ENCODE data around the gene CERT1. TPM values are rescaled to one million over a fixed set of nuclear protein-coding genes. Genes with fewer than 3 reads are reported as not detected.
"Not testable (repeated sequence)": the region's sequence is repeated elsewhere in the genome, so short reads cannot be mapped to it uniquely, and the experiment has no call there.

Gene CERT1
- 10 to 100 TPM; 52.7 to 65.5 (median 60.1) TPM for polyA plus RNA-seq (ENCODE audit: insufficient read length in 4 of 4)

GRCh38 chr5:75511435-75512382 is at the start of gene CERT1, which contains the start of gene POLK:
Gene CERT1 (minus strand): TSS chr5:75511629. CDS start chr5:75511207, 422 bp downstream.
Gene POLK (plus strand): TSS chr5:75511891.
- DNase-seq (ENCODE audit: low read depth in 4 of 4, low spot score in 2 of 4): peak; percentile 94 to 98 (median 96)

DNA sequence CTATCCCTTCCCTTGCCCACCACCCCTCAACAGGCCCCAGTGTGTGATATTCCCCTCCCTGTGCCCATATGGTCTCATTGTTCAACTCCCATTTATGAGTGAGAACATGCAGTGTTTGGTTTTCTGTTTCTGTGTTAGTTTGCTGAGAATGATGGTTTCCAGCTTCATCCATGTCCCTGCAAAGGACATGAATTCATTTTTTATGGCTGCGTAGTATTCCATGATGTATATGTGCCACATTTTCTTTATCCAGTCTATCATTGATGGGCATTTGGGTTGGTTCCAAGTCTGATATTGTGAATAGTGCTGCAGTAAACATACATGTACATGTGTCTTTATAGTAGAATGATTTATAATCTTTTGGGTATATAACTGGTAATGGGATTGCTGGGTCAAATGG is 49.2 kb upstream of the CERT1 start:
- not testable (repeated sequence) for DNase-seq (ENCODE audit: low read depth in 4 of 4, low spot score in 2 of 4)

- DNase-seq (ENCODE audit: low read depth in 4 of 4, low spot score in 2 of 4): no peak
Observed at GRCh38 chr5:75558981-75559632, 47.7 kb upstream of the CERT1 start.

- DNase-seq (ENCODE audit: low read depth in 4 of 4, low spot score in 2 of 4): no peak
Observed at GRCh38 chr5:75558221-75558620, 46.8 kb upstream of the CERT1 start.

DNA sequence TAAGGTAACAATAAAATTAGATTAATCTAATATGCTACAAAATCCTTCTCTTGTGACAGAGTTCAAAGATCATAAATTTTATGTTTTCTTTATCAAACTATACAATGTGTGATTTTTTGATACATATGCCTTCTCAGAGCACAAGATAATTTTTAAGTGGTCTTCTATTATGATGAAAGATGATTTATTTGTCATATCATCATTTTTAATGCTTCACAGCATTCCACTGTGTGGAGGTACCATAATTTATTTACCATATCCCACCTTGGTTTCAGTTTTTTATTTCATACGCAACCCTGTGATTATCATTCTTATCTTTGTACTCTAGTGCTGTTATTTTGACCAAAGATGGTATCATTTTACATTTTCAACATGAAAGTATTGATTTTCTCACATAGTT is 41.9 kb upstream of the CERT1 start:
- DNase-seq (ENCODE audit: low read depth in 4 of 4, low spot score in 2 of 4): no peak

- DNase-seq (ENCODE audit: low read depth in 4 of 4, low spot score in 2 of 4): no peak
Observed at GRCh38 chr5:75552764-75553163, 41.3 kb upstream of the CERT1 start.

DNA sequence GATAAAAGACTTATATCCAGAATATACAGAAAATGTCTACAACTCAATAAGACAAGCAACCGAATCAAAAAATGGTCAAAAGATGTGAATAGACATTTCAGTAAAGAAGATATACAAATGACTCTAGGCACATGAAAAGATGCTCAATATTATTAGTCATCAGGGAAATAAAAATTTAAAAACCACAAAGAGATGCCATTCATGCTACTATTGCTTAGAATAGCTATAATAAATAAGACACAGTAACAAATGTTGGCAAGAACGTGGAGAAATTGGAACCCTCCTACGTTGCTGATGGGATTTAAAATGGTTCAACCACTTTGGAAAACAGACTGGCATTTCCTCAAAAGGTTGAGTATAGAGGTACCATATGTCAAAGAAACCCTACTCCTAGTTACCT is 40.0 kb upstream of the CERT1 start:
- DNase-seq (ENCODE audit: low read depth in 4 of 4, low spot score in 2 of 4): no peak

DNA sequence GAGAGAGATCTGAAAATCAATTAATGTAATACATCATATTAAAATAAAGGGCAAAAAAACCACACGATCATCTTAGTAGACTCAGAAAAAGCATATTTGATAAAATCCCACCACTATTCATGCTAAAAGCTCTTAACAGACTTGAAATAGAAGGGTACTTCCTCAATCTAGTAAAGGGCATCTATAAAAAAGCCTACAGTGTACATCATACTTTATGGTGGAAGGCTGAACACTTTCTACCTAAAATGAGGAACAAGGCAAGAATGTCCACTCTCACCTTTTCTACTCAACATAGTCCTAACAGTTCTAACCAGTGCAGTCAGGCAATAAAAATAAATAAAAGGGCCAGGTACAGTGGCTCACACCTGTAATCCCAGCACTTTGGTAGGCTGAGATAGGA is 39.2 kb upstream of the CERT1 start:
- DNase-seq (ENCODE audit: low read depth in 4 of 4, low spot score in 2 of 4): no peak

DNA sequence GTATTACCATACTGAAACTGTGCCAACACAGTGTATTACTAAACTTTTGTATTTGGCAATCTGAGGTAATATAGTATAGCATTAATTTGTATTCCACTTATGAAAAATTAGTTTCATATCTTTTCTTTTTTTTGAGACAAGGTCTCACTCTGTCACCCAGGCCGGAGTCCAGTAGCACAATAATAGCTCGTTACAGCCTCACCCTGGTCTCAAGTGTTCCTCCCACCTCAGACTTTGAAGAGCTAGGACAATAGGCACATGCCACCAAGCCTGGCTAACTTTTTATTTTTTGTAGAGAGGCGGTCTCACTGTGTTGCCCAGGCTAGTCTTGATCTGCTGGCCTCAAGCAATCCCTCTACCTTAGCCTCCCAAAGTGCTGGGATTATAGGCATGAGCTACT is 36.4 kb upstream of the CERT1 start:
- DNase-seq (ENCODE audit: low read depth in 4 of 4, low spot score in 2 of 4): no peak

GRCh38 chr5:75546830-75547229 is 35.4 kb upstream of the CERT1 start:
- DNase-seq (ENCODE audit: low read depth in 4 of 4, low spot score in 2 of 4): no peak

DNA sequence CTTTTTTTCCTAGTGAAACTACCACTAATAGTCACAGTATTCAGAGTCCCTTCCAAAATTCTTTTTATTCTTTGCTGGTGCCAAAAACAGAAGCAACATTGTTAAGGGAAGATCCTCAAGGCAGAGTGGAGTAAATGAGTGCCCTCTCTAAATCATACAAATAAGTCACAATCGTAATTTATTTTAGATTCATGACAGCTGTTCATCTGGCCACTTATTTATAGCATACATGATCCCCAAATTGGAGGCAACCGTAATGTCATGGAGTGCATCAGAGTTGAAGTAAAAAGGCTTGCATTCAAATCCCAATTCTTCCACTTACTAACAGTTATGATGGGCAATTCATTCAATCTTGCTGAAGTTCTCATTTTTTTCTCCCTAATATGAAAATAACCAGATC is 33.7 kb upstream of the CERT1 start:
- DNase-seq (ENCODE audit: low read depth in 4 of 4, low spot score in 2 of 4): no peak

DNA sequence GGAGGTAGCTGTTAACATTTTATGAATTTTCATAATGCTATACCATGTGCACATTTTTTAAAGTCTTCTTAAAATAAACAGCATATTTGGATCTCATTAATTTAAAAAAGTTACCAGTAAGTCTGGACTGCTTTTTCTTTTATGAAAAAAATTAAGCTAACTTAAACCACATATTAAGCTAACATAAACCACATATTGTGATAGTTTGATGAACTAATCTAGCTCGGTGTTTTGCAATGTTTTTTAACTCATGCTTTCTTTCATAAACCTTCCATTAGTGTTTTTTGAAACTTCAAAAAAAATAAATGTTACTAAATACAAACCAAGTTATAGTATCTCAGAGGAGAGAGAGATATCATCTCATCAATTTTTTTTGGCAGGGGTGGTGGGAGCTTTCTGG is 26.8 kb upstream of the CERT1 start:
- no peak for DNase-seq (ENCODE audit: low read depth in 4 of 4, low spot score in 2 of 4)

DNA sequence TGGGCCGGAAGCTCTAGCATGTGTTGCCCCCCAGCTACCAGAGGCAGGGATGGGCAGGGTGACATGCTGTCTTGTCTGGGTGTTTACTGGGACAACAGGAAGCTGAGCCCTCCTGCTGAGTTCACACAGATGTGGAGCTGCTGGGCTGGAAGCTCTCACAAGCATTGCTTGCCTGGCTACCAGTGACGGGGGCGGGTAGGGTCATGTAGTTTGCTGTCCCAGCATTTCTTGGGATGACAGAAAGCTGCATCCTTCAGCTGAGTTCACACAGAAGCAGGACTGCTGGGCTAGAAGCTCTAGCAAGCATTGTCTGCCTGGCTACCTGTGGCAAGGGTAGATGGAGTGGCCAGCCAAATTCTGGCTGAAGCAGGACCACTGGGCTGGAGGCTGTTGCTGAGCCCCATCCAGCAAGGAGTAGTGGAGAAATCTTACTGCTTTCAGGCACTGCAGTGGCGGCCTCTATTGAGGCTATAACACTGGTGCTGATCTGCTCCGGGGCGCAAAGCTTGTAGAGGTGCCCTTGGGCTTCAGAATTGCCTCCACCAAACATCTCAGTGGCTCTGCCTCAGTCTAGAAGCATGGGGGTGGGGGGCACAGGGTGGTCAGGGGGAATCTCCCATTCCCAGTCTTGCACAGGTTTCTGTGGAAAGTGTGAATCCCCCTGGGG is 25.4 kb upstream of the CERT1 start:
- no peak for DNase-seq (ENCODE audit: low read depth in 4 of 4, low spot score in 2 of 4)

DNA sequence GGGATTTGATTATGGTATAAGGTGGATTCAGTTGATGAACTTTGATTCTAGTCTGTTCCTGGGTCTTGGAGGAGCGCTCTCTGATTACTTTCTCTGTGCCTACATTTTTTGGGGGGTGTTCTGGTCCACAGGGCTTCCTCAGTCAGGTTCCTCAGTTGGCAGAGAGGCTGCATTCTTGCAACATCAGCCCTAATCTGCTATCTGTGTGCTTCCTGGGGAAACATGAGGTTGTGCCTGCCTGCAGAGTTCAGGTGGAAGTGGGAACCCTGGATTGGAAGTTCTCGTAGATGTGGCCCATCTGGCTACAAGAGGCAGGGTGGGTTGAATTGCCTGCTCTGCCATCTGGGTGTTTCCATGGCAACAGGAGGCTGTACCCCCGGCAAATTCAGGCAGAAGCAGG is 24.7 kb upstream of the CERT1 start:
- DNase-seq (ENCODE audit: low read depth in 4 of 4, low spot score in 2 of 4): no peak

DNA sequence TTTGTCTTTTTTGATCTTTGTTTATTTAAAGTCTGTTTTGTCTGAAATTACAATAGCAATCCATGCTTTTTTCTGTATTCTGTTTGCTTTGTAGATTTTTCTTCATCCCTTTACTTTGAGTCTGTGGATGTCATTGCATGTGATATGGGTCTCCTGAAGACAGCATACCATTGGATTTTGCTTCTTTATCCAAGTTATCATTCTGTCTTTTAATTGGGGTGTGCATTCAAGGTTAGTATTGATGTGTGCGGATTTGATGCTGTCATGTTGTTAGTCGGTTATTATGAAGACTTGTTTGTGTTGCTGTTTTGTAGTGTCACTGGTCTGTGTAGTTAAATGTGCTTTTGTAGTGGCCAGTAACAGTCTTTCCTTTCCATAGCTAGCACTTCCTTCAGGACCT is 23.3 kb upstream of the CERT1 start:
- DNase-seq (ENCODE audit: low read depth in 4 of 4, low spot score in 2 of 4): no peak

- not testable (repeated sequence) for DNase-seq (ENCODE audit: low read depth in 4 of 4, low spot score in 2 of 4)
Observed at GRCh38 chr5:75533716-75534115, 22.3 kb upstream of the CERT1 start.

- no peak for DNase-seq (ENCODE audit: low read depth in 4 of 4, low spot score in 2 of 4)
Observed at GRCh38 chr5:75532190-75532589, 20.8 kb upstream of the CERT1 start.

GRCh38 chr5:75529185-75529584 is 17.8 kb upstream of the CERT1 start:
- no peak for DNase-seq (ENCODE audit: low read depth in 4 of 4, low spot score in 2 of 4)

DNA sequence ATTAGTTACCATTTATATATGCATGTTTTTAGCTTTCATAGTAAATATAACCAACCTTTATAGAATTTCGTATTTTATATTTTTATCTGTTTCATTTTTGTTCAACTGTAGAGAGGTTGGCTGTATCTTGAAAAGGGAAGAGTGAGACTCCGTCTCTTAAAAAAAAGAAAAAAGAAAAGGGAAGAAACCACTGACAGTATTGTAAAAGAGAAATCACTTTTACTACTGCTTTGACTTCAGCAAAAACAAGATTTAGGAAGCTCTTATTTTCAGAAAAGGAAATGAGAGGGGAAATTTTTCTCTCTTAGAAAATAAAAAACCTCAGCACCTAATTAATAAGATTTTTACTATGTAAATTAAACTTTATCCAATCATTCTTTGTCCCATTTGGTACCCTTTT is 14.6 kb upstream of the CERT1 start:
- no peak for DNase-seq (ENCODE audit: low read depth in 4 of 4, low spot score in 2 of 4)

- no peak for DNase-seq (ENCODE audit: low read depth in 4 of 4, low spot score in 2 of 4)
Observed at GRCh38 chr5:75525344-75525743, 13.9 kb upstream of the CERT1 start.

GRCh38 chr5:75524591-75524990 is 13.2 kb upstream of the CERT1 start:
- DNase-seq (ENCODE audit: low read depth in 4 of 4, low spot score in 2 of 4): no peak

Data from left renal cortex interstitium (tissue), 4 donors.